ENCODE results near the gene RHOBTB3.

RHOBTB3 gene

GRCh38 chr5:95771892-95772291, 40.8 kb downstream of the RHOBTB3 start:
- no peak for DNase-seq

DNA sequence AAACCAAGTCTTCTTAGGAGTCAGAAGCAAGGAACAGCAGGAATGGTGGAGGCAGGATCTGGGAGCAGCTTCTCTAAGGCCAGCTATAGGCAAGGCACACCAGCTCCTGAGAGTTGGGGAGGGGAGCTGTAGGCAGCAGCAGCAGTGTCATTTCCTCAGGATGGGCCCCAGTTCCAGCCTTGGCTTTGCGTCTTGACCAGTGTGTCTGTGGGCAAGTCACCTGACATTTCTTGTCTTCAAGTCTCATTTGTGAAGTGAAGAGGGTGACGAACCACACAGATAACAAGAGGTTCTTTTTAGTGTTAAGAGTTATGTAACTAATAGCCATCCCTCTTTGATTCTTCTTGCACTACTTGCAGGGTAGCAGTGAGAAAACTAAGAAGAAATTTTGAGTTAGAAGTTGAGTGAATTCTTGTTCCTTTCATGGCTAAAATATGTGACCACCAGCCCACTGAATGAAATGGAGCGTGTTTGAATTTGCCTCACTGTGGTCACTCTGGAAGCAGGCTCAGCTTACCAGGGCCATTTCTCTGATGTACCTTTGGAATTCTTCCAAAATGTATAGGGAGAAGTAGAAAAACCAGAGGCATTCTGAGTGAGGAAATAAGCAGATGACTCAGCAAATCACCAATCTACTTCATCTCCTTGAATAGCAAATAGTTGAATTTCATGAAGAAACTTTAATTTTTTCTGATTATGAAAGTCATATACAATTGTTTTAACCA, 42.4 kb downstream of the RHOBTB3 start:
- no peak for DNase-seq

GRCh38 chr5:95777441-95777840, 46.3 kb downstream of the RHOBTB3 start:
- DNase-seq: no peak

- no peak for DNase-seq
Observed at GRCh38 chr5:95778713-95779436, 47.7 kb downstream of the RHOBTB3 start.

DNA sequence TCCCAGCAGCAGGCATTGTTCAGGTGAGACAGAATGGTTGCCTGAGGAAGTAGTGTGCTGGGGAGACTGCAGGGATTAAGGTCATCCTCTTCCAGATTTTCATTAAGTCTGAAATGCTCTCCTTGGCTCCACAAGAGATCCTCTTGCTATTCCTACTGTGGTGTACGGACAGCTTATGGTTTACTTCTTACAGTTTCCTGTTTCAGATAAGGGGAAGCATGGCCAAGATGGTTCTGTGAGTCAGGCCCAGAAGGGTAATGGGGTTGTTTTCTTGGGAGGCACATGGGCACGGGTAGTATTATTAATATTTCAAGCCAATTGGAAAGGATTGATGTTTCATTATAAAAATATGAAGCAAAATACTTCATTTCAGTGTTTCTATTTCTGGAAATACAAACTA, 48.5 kb downstream of the RHOBTB3 start:
- DNase-seq: no peak

- no peak for DNase-seq
Observed at GRCh38 chr5:95780597-95780996, 49.5 kb downstream of the RHOBTB3 start.

DNA sequence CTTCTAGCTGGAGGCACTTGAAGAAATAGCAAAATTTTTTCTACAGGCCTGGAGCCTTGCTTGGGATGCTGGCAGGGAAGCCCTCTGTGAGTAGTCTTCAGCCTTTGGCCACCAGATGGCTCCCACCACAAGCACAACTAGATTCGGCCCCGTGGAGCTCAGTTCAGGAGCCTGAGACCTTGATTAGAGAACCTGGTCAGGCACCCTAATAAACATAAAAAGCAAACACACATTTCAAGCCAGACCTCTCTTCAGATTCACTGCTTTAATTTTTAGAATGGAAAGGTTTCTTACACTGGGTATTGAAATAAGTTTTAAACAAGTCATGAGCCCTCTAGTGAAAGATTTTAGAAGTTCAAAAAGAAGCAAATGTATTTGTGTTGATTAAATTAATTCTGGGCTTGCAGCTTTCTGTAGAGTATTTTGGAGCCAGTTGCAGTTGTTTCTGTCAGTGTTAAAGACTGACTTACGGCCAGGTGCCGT, 50.0 kb downstream of the RHOBTB3 start:
- DNase-seq: peak; percentile 62

GRCh38 chr5:95782181-95782580, 51.0 kb downstream of the RHOBTB3 start:
- DNase-seq: no peak

DNA sequence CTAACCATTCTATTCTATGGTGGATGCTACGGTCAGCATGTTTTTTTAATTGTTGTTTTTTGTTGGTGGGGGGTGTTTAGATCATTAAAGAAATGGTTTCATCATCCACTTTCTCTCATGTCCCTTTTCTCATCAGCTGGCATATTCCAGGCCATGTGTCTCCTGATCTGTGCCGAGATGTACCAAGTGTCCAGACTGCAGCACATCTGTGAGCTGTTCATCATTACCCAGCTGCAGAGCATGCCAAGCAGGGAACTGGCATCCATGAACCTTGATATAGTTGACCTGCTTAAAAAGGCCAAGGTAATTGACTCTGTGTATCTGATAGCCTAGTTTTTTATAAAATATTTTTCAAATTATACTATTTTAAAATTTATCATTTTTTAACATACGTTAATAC, 52.5 kb downstream of the RHOBTB3 start:
- no peak for DNase-seq

- no peak for DNase-seq
Observed at GRCh38 chr5:95784514-95785302, 53.6 kb downstream of the RHOBTB3 start.

DNA sequence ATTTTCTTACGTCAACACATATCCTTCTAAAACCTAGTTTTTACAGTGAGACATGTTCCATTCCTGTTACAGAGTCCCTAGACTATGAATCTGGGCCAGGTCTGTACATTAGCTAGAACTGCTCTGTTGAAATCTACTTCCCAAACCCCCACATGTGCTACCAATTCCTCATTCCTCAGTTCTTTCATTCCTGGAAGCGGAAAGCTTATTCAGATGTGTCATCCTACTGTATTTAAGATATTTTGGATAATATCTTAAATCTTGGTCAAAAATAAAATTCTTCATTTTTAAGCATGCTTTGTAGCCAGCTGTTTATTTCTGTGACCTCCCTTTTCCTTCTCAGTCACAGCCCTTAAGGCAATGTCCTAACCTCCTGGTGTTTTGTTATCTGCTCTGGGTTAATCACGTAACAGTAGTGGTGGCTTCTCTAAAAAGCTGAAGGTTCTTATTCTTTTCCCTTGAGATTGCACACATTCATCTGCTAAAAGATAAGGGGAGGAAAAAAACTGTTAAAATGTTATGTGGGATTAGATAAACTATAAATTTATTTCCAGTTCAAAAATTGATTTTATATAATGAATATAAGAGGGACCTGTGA, 55.8 kb downstream of the RHOBTB3 start:
- no peak for DNase-seq

- no peak for DNase-seq
Observed at GRCh38 chr5:95788493-95788892, 57.4 kb downstream of the RHOBTB3 start.

GRCh38 chr5:95791751-95792150, 60.6 kb downstream of the RHOBTB3 start:
- no peak for DNase-seq

GRCh38 chr5:95794070-95794516, 63.0 kb downstream of the RHOBTB3 start:
- DNase-seq: no peak

DNA sequence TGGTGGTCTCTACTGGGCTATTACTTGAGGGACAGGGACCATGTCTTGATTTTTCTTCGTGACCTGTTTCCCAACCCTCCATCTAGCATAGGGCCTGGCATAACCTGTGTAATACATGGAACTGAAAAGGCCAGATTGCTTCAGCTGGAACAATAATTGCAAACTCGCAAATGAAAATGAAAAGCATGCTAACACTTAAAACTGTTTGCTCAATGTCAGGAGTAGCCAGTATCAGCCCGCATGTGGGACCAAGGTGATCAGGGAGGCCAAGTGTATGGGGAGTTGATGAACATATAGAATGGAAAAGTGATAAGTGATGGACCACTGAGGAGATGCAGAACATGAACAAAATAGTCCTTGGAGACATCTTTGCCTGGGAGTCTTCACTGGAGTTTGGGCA, 66.2 kb downstream of the RHOBTB3 start:
- DNase-seq: no peak

GRCh38 chr5:95798048-95798447, 66.9 kb downstream of the RHOBTB3 start:
- DNase-seq: no peak

GRCh38 chr5:95798545-95798944, 67.4 kb downstream of the RHOBTB3 start:
- no peak for DNase-seq

- DNase-seq: no peak
Observed at GRCh38 chr5:95799191-95799835, 68.2 kb downstream of the RHOBTB3 start.

DNA sequence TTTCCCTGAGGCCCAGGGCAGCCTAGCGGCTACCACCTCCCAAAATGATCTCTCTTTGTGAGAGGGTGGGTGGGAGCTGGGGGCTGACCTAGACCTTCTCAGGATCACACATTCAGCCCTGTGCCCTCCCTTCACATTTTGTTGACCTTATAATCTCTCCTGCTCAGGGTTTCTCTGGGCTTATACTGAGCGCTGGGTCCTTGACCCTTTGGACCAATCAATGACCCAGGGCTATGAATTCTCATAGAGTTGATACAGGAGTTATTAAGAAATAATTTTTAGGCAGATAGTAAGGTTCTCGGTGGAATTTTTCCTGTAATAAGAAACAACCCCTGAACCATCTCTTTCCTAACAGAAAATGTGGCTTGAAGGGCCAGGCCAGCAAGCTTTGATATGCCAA, 69.4 kb downstream of the RHOBTB3 start:
- DNase-seq: no peak

DNA sequence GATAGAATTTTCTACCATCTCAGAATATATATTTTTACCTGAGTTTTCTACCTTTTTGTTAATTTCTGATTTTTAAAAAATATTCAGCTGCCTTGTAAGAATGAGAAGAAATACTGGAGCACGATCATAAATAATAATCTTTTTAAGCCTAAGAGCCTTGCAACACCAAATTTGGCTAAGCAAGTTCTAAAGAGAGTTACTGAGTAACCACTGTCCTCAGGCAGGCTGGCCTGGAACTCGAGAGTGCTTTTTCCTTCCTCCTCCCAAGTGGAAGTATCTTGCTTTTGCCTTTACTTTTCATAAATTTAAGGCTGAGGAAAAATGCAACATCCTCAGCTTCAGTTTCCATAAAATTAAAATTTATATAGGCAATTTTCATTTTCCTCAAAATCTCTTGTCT, 70.4 kb downstream of the RHOBTB3 start:
- DNase-seq: no peak

GRCh38 chr5:95801961-95802360, 70.8 kb downstream of the RHOBTB3 start:
- no peak for DNase-seq

Data from activated T-cell treated with anti-CD3 and anti-CD28 coated beads for 4 hours (primary cell).